H1 (cell line): ENCODE results near the gene TMEM151B. TPM values are rescaled to one million over a fixed set of nuclear protein-coding genes. Genes with fewer than 3 reads are reported as not detected.

Experiments
- CTCF ChIA-PET: fragments of 300-600 bp; sonication (Branson Sonifier 250); formaldehyde crosslinking; loops from one replicate; lab custom pipeline; 2021; ENCODE audit not compliant: partially characterized antibody; lab: Charles Lee
- POLR2A ChIA-PET: fragments of 300-600 bp; sonication (Branson Sonifier 250); formaldehyde crosslinking; loops from one replicate; lab custom pipeline; 2021; ENCODE audit warnings: inconsistent platforms; ENCODE audit not compliant: partially characterized antibody; lab: Charles Lee
- DNase-seq, 2 experiments: peaks; one replicate each; pipeline versions ENCODE4 v3.0.0 to v3.0.0-alpha.2; 2010 to 2022; ENCODE audit warnings: low spot score in 2 of 2, low read depth in 1 of 2, mixed read lengths in 1 of 2
- FAIRE-seq: peaks from 2 replicates; lab custom pipeline; 2011; peaks lifted over from hg19 to GRCh38; lab: Jason Lieb, UNC
- H2AFZ ChIP-seq: 2 replicates; pipeline ENCODE4 v1.8.1; 2012; ENCODE audit warnings: low read length, inconsistent platforms
- H2AK5ac ChIP-seq: 2 replicates; pipeline ENCODE4 v1.6.1; 2013; ENCODE audit warnings: low read depth, low read length
- H2BK120ac ChIP-seq: replicated peaks from 2 replicates; pipeline ENCODE3; 2013; ENCODE audit warnings: low read depth, low read length, inconsistent platforms
- H2BK12ac ChIP-seq: 2 replicates; pipeline ENCODE4 v1.6.1; 2013; ENCODE audit warnings: low read depth, low read length
- H2BK15ac ChIP-seq: 2 replicates; pipeline ENCODE4 v1.6.1; 2013; ENCODE audit warnings: low read length
- H2BK20ac ChIP-seq: 2 replicates; pipeline ENCODE4 v1.6.1; 2013; ENCODE audit warnings: low read length
- H2BK5ac ChIP-seq: 2 replicates; pipeline ENCODE4 v1.6.1; 2013; ENCODE audit warnings: low read depth, low read length
- H3K14ac ChIP-seq: 2 replicates; pipeline ENCODE4 v1.6.1; 2013; ENCODE audit warnings: inconsistent platforms; ENCODE audit not compliant: insufficient read length
- H3K18ac ChIP-seq: 2 replicates; pipeline ENCODE4 v1.6.1; 2013; ENCODE audit warnings: low read length; ENCODE audit errors: extremely low read depth
- H3K23ac ChIP-seq: 2 replicates; pipeline ENCODE4 v1.6.1; 2013; ENCODE audit warnings: inconsistent platforms; ENCODE audit not compliant: insufficient read length
- H3K23me2 ChIP-seq: 2 replicates; pipeline ENCODE4 v1.6.1; 2013; ENCODE audit warnings: low read depth, low read length
- H3K27ac ChIP-seq: 2 replicates; pipeline ENCODE4 v1.6.1; 2011; ENCODE audit warnings: low read depth, low read length, inconsistent platforms
- H3K27me3 ChIP-seq, 4 experiments: replicated peaks in 1 of 4; 1 replicate in 1 of 4; 2 replicates in 3 of 4; pipeline versions ENCODE4 v1.6.1 to v1.8.1; 2011 to 2013; ENCODE audit warnings: low read length in 3 of 4, mild to moderate bottlenecking in 3 of 4, inconsistent platforms in 2 of 4, mixed read lengths in 2 of 4, moderate library complexity in 1 of 4; ENCODE audit not compliant: control insufficient read depth in 3 of 4, insufficient read depth in 3 of 4; ENCODE audit errors: extremely low read depth in 1 of 4
- H3K36me3 ChIP-seq, 4 experiments: 2 replicates each; pipeline versions ENCODE4 v1.6.1 to v1.8.1; 2011 to 2013; ENCODE audit warnings: mild to moderate bottlenecking in 4 of 4, low read length in 3 of 4, moderate library complexity in 2 of 4, control low read depth in 1 of 4, inconsistent platforms in 1 of 4; ENCODE audit not compliant: insufficient read depth in 4 of 4, control insufficient read depth in 2 of 4
- H3K4ac ChIP-seq: replicated peaks from 2 replicates; pipeline ENCODE3; 2013; ENCODE audit warnings: low read length, low read depth, mixed read lengths, inconsistent platforms; ENCODE audit not compliant: insufficient read length
- H3K4me1 ChIP-seq, 4 experiments: replicated peaks in 1 of 4; 1 replicate in 1 of 4; 2 replicates in 3 of 4; pipeline versions ENCODE4 v1.6.1 to v1.8.1; 2011 to 2013; ENCODE audit warnings: low read length in 3 of 4, inconsistent platforms in 2 of 4, mixed read lengths in 1 of 4; ENCODE audit not compliant: insufficient read depth in 4 of 4, control insufficient read depth in 3 of 4
- H3K4me2 ChIP-seq, 2 experiments: 2 replicates each; pipeline versions ENCODE4 v1.6.1 to v1.8.1; 2011 to 2013; ENCODE audit warnings: low read depth in 2 of 2, low read length in 2 of 2, control low read depth in 1 of 2, inconsistent platforms in 1 of 2, mild to moderate bottlenecking in 1 of 2; ENCODE audit not compliant: insufficient read depth in 1 of 2
- H3K4me3 ChIP-seq, 4 experiments: fragments of 200-600, 300-600 bp in 1 of 4; sonication (generic), shearing (Covaris generic), sonication (Bioruptor Twin) in 1 of 4; 2 replicates each; pipeline versions ENCODE4 v1.5.1 to v1.8.1; 2011 to 2016; ENCODE audit warnings: low read length in 4 of 4, low read depth in 3 of 4, control low read depth in 2 of 4, inconsistent platforms in 2 of 4, mild to moderate bottlenecking in 2 of 4, mixed read lengths in 1 of 4, moderate library complexity in 1 of 4; ENCODE audit not compliant: insufficient read depth in 2 of 4; ENCODE audit errors: extremely low read depth in 1 of 4
- H3K56ac ChIP-seq: replicated peaks from 2 replicates; pipeline ENCODE3; 2013; ENCODE audit warnings: low read depth, mild to moderate bottlenecking, mixed read lengths, low read length, inconsistent platforms; ENCODE audit not compliant: insufficient read length
- H3K79me1 ChIP-seq: 2 replicates; pipeline ENCODE4 v1.6.1; 2013; ENCODE audit warnings: low read depth, low read length, control low read depth
- H3K79me2 ChIP-seq, 2 experiments: 2 replicates each; pipeline versions ENCODE4 v1.6.1 to v1.8.1; 2012 to 2013; ENCODE audit warnings: low read length in 2 of 2, mild to moderate bottlenecking in 2 of 2, inconsistent platforms in 1 of 2; ENCODE audit not compliant: insufficient read depth in 2 of 2, control insufficient read depth in 1 of 2
- H3K9ac ChIP-seq, 4 experiments: replicated peaks in 1 of 4; 1 replicate in 1 of 4; 2 replicates in 3 of 4; pipeline versions ENCODE4 v1.6.1 to v1.8.1; 2011 to 2013; ENCODE audit warnings: low read depth in 3 of 4, low read length in 3 of 4, control low read depth in 2 of 4, mild to moderate bottlenecking in 2 of 4, moderate library complexity in 2 of 4, inconsistent platforms in 1 of 4; ENCODE audit errors: extremely low read depth in 1 of 4
- H3K9me3 ChIP-seq, 2 experiments: 2 replicates each; pipeline versions ENCODE4 v1.6.1 to v1.8.1; 2012 to 2013; ENCODE audit warnings: mild to moderate bottlenecking in 2 of 2, moderate library complexity in 2 of 2, control low read depth in 1 of 2, inconsistent platforms in 1 of 2, low read depth in 1 of 2, low read length in 1 of 2, mixed read lengths in 1 of 2; ENCODE audit not compliant: insufficient read depth in 2 of 2
- H4K20me1 ChIP-seq, 2 experiments: replicated peaks in 1 of 2; 2 replicates each; pipeline versions ENCODE3 to v1.8.1; 2011 to 2013; ENCODE audit warnings: inconsistent platforms in 2 of 2, low read length in 2 of 2, mild to moderate bottlenecking in 1 of 2; ENCODE audit not compliant: insufficient read depth in 2 of 2, control insufficient read depth in 1 of 2
- H4K5ac ChIP-seq: 2 replicates; pipeline ENCODE4 v1.6.1; 2013; ENCODE audit warnings: low read length, low read depth, mixed read lengths, inconsistent platforms; ENCODE audit not compliant: insufficient read length
- H4K8ac ChIP-seq: 2 replicates; pipeline ENCODE4 v1.8.0; 2013; ENCODE audit warnings: mild to moderate bottlenecking, moderate library complexity, low read length, inconsistent platforms; ENCODE audit not compliant: insufficient read depth; ENCODE audit errors: extremely low read depth
- H4K91ac ChIP-seq: replicated peaks from 2 replicates; pipeline ENCODE3; 2013; ENCODE audit warnings: low read length, mixed read lengths, inconsistent platforms; ENCODE audit not compliant: insufficient read length
- ATF3 ChIP-seq: IDR thresholded peaks from 2 replicates; pipeline ENCODE4 v1.6.1; 2011; ENCODE audit warnings: low read depth, mild to moderate bottlenecking, low read length; ENCODE audit not compliant: insufficient read depth
- BACH1 ChIP-seq: IDR thresholded peaks from 2 replicates; pipeline ENCODE4 v1.6.1; 2012; ENCODE audit warnings: low read length, improper control_type of control experiment
- BCL11A ChIP-seq, 2 experiments: IDR thresholded peaks; one replicate each; pipeline ENCODE4 v1.6.1; 2011; ENCODE audit warnings: low read depth in 2 of 2, low read length in 2 of 2, mild to moderate bottlenecking in 2 of 2
- BRCA1 ChIP-seq: IDR thresholded peaks from 2 replicates; pipeline ENCODE4 v1.6.1; 2012; ENCODE audit warnings: low read depth, low read length, improper control_type of control experiment
- CEBPB ChIP-seq: IDR thresholded peaks from 2 replicates; pipeline ENCODE4 v1.6.1; 2012; ENCODE audit warnings: low read depth, low read length
- EP300 ChIP-seq, 2 experiments: IDR thresholded peaks; 1 replicate in 1 of 2; 2 replicates in 1 of 2; pipeline ENCODE4 v1.6.1; 2011 to 2012; ENCODE audit warnings: low read depth in 2 of 2, low read length in 2 of 2, mild to moderate bottlenecking in 2 of 2, borderline replicate concordance in 1 of 2, inconsistent platforms in 1 of 2, moderate library complexity in 1 of 2
- KDM4A ChIP-seq: IDR thresholded peaks from one replicate; pipeline ENCODE4 v1.7.1; 2012; ENCODE audit warnings: low read depth, mild to moderate bottlenecking, moderate library complexity, low read length, inconsistent platforms; ENCODE audit not compliant: severe bottlenecking
- SP1 ChIP-seq: IDR thresholded peaks from 2 replicates; pipeline ENCODE4 v1.6.1; 2011; ENCODE audit warnings: low read depth, low read length
- TAF7 ChIP-seq: optimal IDR thresholded peaks from 2 replicates; pipeline ENCODE3; 2011; ENCODE audit warnings: low read depth, mild to moderate bottlenecking, inconsistent platforms, low read length, moderate library complexity, borderline replicate concordance
- USF2 ChIP-seq: IDR thresholded peaks from 2 replicates; pipeline ENCODE4 v1.6.1; 2011; ENCODE audit warnings: low read length, improper control_type of control experiment
- WGBS, 2 experiments: shearing (Covaris generic) in 1 of 2; methylation state at CpG; one replicate each; pipeline versions ENCODE4 v1.1.6 to v1.1.7; 2013 to 2015; ENCODE audit warnings: low lambda C conversion rate in 2 of 2, mixed read lengths in 2 of 2, inconsistent platforms in 1 of 2, low coverage in 1 of 2, missing lambda C conversion rate in 1 of 2; ENCODE audit not compliant: insufficient replicate concordance in 2 of 2, insufficient coverage in 1 of 2, insufficient read length in 1 of 2; ENCODE audit errors: extremely low coverage in 1 of 2, missing lambda C conversion rate in 1 of 2; 5-methylcytosine and 5-hydroxymethylcytosine counted together
- polyA plus RNA-seq, 7 experiments: library from polyadenylated mRNA; depleted of rRNA in 3 of 7; stranded (reverse) in 5 of 7; unstranded in 2 of 7; fragments of >200 nt in 5 of 7; fragments of 200-250 nt in 2 of 7; gene quantifications; 1 replicate in 5 of 7; 2 replicates in 1 of 7; 4 replicates in 1 of 7; pipeline versions ENCODE4 v1.2.1 to v1.2.3, GENCODE V29; 2011 to 2013; ENCODE audit warnings: missing spikeins in 2 of 7, mixed read lengths in 2 of 7
- total RNA-seq: library from RNA; stranded (reverse); fragmentation: NEBNext Ultra II Directional; extraction: Animal tissue kit (Norgen Biotek cat#: 25700); gene quantifications from 2 replicates; pipeline ENCODE4 v1.2.1, GENCODE V29; 2021

The TMEM151B gene
- total and polyA plus RNA-seq, 2 of the 8 experiments (the other 6 are each of a cell fraction or from before 2014, with no cell fraction given), result 8.0 to 15.5 TPM

- 65% methylated on average over 6 of the region's 6 CpGs; no CpG with 5 or more reads in 1 of the 2 experiments for WGBS, 2 experiments
- CTCF ChIA-PET, result interaction anchor here (1.2 kb wide), 1 partner anchor 17 kb away, joined by 3 read pairs; no protein-coding TSS in a partner anchor
- H3K23ac ChIP-seq, result no peak overlapping the region
- H3K4me2 ChIP-seq, result peak overlapping the region; percentile 8 to 12; a peak in 2 of 4 replicates
- H3K4me3 ChIP-seq, result peak overlapping the region in 1 of 4 experiments; percentile 13; a peak in 1 of 8 replicates
- FAIRE-seq (no peak), DNase-seq (no peak)
- H4K20me1 ChIP-seq, result no peaks in the 10 kb centered on the region
- H3K9ac ChIP-seq, result no peak overlapping the region; a peak in 1 of 7 replicates
- H2BK5ac ChIP-seq, result no peak overlapping the region
- no peak overlapping the region for H2AK5ac ChIP-seq
- no peak overlapping the region for H3K4ac ChIP-seq
- no peak overlapping the region for H3K14ac ChIP-seq
- H4K5ac ChIP-seq, result no peak overlapping the region
- no peaks in the 10 kb centered on the region for H3K79me1 ChIP-seq
- no peak overlapping the region for H3K27ac ChIP-seq
- no peaks in the 10 kb centered on the region for H3K36me3 ChIP-seq
- POLR2A ChIA-PET, result interaction anchor here (1.9 kb wide), 1 partner anchor 37 kb away, joined by 6 read pairs; the partner anchor contains the start of gene AARS2
- no peak overlapping the region; the same call in 1 of the 2 replicates for H4K8ac ChIP-seq
- H2BK12ac ChIP-seq, result peak overlapping the region; percentile 21; the same call in 1 of the 2 replicates
- H3K27me3 ChIP-seq, result no peaks in the 10 kb centered on the region
- peak overlapping the region; percentile 17 for H4K91ac ChIP-seq
- H2BK20ac ChIP-seq, result no peak overlapping the region
- peak overlapping the region; percentile 73; the same call in 1 of the 2 replicates for H3K18ac ChIP-seq
- H3K79me2 ChIP-seq, result no peaks in the 10 kb centered on the region
- peaks cover 0 to 9% (median 3%) of the 10 kb centered on the region in 4 experiments; a peak in 4 of 7 replicates for H3K4me1 ChIP-seq
- H3K9me3 ChIP-seq, result no peaks in the 10 kb centered on the region
- H3K56ac ChIP-seq, result no peak overlapping the region
- peak overlapping the region; percentile 55; the same call in 1 of the 2 replicates for H2AFZ ChIP-seq
- no peak overlapping the region for H2BK15ac ChIP-seq
- no peaks in the 10 kb centered on the region for H3K23me2 ChIP-seq
- H2BK120ac ChIP-seq, result no peak overlapping the region
- TF ChIP-seq BACH1 (no peak), KDM4A (no peak), USF2 (no peak), BRCA1 (no peak), TAF7 (no peak), CEBPB (peak; percentile 37; the same call in 1 of the 2 replicates), ATF3 (peak; percentile 35; the same call in 1 of the 2 replicates), EP300 (IDR thresholded peaks at IDR 0.05; ENCODE audit: borderline replicate concordance in 1 of 2, low read depth in 2 of 2, low read length in 2 of 2) (no peak), SP1 (no peak), BCL11A (IDR thresholded peaks at IDR 0.05; ENCODE audit: low read depth in 2 of 2, low read length in 2 of 2) (no peak)
These were observed 79.8 kb downstream of the TMEM151B start for GRCh38 chr6:44349904-44350649.
